VCaP (cell line): ENCODE measurements around the gene CDH4.

Experiments used
- H3K27ac ChIP-seq: fragments of 450-650 bp; 2 replicates; pipeline ENCODE4 v1.5.1; 2017
- CTCF ChIP-seq: fragments of 450-650 bp; conservative IDR thresholded peaks from 2 replicates; pipeline ENCODE4 v1.5.1; 2017; ENCODE audit warnings: mild to moderate bottlenecking, moderate library complexity

The CDH4 gene

GRCh38 chr20:61543931-61544745 is 292.1 kb downstream of the CDH4 start:
- TF ChIP-seq CTCF: no peak
- H3K27ac ChIP-seq: no peak overlapping the region

- no peak for TF ChIP-seq CTCF
- H3K27ac ChIP-seq: no peak overlapping the region
Measured at GRCh38 chr20:61544910-61545889, 293.1 kb downstream of the CDH4 start.

- no peak overlapping the region for H3K27ac ChIP-seq
- no peak for TF ChIP-seq CTCF
Measured at GRCh38 chr20:61546641-61547040, 294.6 kb downstream of the CDH4 start.

GRCh38 chr20:61548069-61548468 is 296.0 kb downstream of the CDH4 start:
- H3K27ac ChIP-seq: no peak overlapping the region
- TF ChIP-seq CTCF: no peak

GRCh38 chr20:61549865-61550264 is 297.8 kb downstream of the CDH4 start:
- no peak for TF ChIP-seq CTCF
- H3K27ac ChIP-seq: no peak overlapping the region

- TF ChIP-seq CTCF: no peak
- no peak overlapping the region for H3K27ac ChIP-seq
Measured at GRCh38 chr20:61551401-61551800, 299.3 kb downstream of the CDH4 start.

GRCh38 chr20:61554617-61555016 is 302.6 kb downstream of the CDH4 start:
- H3K27ac ChIP-seq: no peak overlapping the region
- TF ChIP-seq CTCF: no peak
